ENCODE data around the gene SOX4. TPM values are rescaled to one million over a fixed set of nuclear protein-coding genes. Genes with fewer than 3 reads are reported as not detected.
"Not testable (repeated sequence)": the region's sequence is repeated elsewhere in the genome, so short reads cannot be mapped to it uniquely, and the experiment has no call there.

SOX4 gene
- 1 to 10 TPM; 4.1 to 6.5 (median 4.8) TPM for total RNA-seq

DNA sequence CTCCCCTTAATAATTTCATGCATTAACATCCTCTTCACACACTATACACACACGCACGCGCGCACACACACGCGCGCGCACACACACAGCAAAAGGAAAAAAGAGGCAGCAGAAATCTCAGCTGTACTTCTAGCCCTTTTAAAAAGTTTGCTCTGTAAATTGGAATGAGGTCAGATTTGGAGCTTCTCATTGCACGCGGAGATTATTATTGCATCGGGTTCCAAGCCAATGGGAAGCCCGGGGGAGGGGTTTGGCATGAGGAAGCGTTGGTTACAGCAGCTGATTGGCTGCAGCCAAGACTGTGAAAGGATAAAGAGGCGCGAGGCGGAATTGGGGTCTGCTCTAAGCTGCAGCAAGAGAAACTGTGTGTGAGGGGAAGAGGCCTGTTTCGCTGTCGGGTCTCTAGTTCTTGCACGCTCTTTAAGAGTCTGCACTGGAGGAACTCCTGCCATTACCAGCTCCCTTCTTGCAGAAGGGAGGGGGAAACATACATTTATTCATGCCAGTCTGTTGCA, at the start of gene SOX4:
SOX4 (plus strand) TSS at position 340 of the 515 bp plus-strand sequence. CDS start 784 bp downstream, outside the sequence.
- Histone ChIP-seq H3K27me3 (no peaks in the 10 kb centered on the region), H3K9me3 (no peaks in the 10 kb centered on the region), H3K36me3 (no peaks in the 10 kb centered on the region), H3K27ac (replicated peaks in 1 of 4) (peak within 1 kb of the TSS; percentile 91 to 95 (median 94)), H3K4me1 (peaks cover 12 to 22% (median 21%) of the 10 kb centered on the region in 4 donors), H3K4me3 (peak within 1 kb of the TSS; percentile 79 to 85 (median 79))
- peak; percentile 97 for DNase-seq (ENCODE audit: extremely low spot score)
- intact Hi-C loops (cut with DNase I), result loop anchor here (10.0 kb wide), 3 partner anchors 141 to 1141 kb away; no protein-coding TSS in a partner anchor
- peak; percentile 87 to 88 for TF ChIP-seq POLR2AphosphoS5 (IDR thresholded peaks at IDR 0.05)
- TF ChIP-seq CTCF (IDR thresholded peaks at IDR 0.05), result no peak
- WGBS, result under 1% methylated on average over 19 of the region's 19 CpGs

DNA sequence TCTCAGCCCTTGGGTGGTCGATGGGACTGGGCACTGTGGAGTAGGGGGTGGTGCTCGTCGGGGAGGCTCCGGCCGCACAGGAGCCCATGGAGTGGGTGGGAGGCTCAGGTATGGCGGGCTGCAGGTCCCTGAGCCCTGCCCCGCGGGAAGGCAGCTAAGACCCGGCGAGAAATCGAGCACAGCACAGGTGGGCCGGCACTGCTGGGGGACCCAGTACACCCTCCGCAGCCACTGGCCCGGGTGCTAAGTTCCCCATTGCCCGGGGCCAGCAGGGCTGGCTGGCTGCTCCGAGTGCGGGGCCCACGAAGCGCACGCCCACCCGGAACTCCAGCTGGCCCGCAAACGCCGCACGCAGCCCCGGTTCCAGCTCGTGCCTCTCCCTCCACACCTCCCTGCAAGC, 41.3 kb upstream of the SOX4 start:
- DNase-seq (ENCODE audit: extremely low spot score); H3K36me3 ChIP-seq; H3K27ac ChIP-seq (replicated peaks in 1 of 4); H3K4me3 ChIP-seq; H3K27me3 ChIP-seq; H3K4me1 ChIP-seq; intact Hi-C loops (cut with DNase I); H3K9me3 ChIP-seq: not testable (repeated sequence)
- WGBS, result 87% methylated on average over 3 of the region's 27 CpGs

DNA sequence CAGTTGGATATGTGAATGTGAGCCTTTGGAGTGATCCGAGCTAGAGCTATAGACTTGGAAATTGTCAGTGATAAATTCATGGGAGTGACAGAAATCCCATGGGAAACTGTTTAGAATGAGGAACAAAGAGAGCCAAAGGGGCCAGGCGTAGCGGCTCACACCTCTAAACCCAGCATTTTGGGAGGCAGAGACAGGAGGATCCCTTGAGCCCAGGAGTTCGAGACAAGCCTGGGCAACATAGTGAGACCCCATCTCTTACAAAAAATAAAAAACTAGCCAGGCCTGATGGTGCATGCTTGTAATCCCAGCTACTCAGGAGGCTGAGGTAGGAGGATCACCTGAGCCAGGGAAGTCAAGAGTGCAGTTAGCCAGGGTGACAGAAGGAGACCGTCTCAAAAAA, 39.3 kb upstream of the SOX4 start:
- no peaks in the 10 kb centered on the region for H3K27me3 ChIP-seq
- no peak for DNase-seq (ENCODE audit: extremely low spot score)
- TF ChIP-seq POLR2AphosphoS5 (IDR thresholded peaks at IDR 0.05) (no peak), EP300 (IDR thresholded peaks at IDR 0.05) (no peak), CTCF (IDR thresholded peaks at IDR 0.05) (no peak), POLR2A (IDR thresholded peaks at IDR 0.05; ENCODE audit: low read depth) (no peak)
- H3K4me1 ChIP-seq, result no peaks in the 10 kb centered on the region
- WGBS, result 94% methylated on average over 5 of the region's 5 CpGs
- intact Hi-C loops (cut with DNase I), result no loop called here
- H3K9me3 ChIP-seq, result peaks cover 0 to 3% (median 0%) of the 10 kb centered on the region in 4 donors
- no peak overlapping the region for H3K4me3 ChIP-seq
- no peaks in the 10 kb centered on the region for H3K36me3 ChIP-seq
- no peak overlapping the region for H3K27ac ChIP-seq (replicated peaks in 1 of 4)

DNA sequence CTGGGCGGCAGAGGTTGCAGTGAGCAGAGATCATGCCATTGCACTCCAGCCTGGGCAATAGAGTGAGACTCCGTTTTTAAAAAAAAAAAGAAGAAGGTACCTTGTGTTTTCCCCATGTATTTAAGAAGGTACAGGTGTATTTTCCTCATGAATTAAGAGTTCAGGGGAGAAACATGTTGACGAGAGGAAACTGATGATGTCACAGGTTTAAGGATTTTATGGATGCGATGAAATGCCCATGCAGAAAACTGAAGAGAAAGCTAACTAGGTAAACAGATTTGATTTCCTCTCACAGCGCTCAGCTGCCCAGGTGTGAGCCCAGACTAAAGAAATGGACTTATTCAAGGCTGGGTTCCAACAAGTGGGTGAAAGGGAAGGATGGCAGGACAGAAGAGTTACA, 38.4 kb upstream of the SOX4 start:
- Histone ChIP-seq H3K9me3 (no peaks in the 10 kb centered on the region), H3K36me3 (no peaks in the 10 kb centered on the region), H3K4me3 (no peak overlapping the region), H3K27me3 (no peaks in the 10 kb centered on the region), H3K27ac (replicated peaks in 1 of 4) (no peak overlapping the region), H3K4me1 (no peaks in the 10 kb centered on the region)
- WGBS, result 66% methylated on average over 5 of the region's 5 CpGs
- intact Hi-C loops (cut with DNase I), result no loop called here
- no peak for DNase-seq (ENCODE audit: extremely low spot score)
- TF ChIP-seq CTCF (IDR thresholded peaks at IDR 0.05) (no peak), POLR2A (IDR thresholded peaks at IDR 0.05; ENCODE audit: low read depth) (no peak), EP300 (IDR thresholded peaks at IDR 0.05) (no peak), POLR2AphosphoS5 (IDR thresholded peaks at IDR 0.05) (no peak)

DNA sequence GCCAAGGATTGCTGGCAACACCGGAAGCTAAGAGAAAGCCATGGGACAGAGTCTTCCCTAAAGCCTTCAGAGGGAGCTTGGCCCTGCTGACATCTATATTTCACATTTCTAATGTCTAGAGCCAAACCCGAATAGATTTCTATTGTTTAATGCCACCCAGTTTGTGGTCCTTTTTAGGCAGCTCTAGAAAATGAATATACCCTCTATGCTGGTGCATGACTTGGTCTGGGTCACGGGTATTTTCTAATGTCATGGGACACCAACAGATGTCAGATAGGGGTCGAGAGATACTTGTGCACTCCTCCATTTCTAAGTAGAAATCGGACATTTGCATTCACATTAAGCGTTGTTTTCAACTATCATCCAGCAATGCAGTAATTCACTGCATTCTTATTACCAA, 37.0 kb upstream of the SOX4 start:
- Histone ChIP-seq H3K27ac (replicated peaks in 1 of 4) (no peak overlapping the region), H3K9me3 (no peaks in the 10 kb centered on the region), H3K4me3 (no peak overlapping the region), H3K4me1 (no peaks in the 10 kb centered on the region), H3K27me3 (no peaks in the 10 kb centered on the region), H3K36me3 (no peaks in the 10 kb centered on the region)
- no peak for DNase-seq (ENCODE audit: extremely low spot score)
- no peak for TF ChIP-seq POLR2A (IDR thresholded peaks at IDR 0.05; ENCODE audit: low read depth)
- intact Hi-C loops (cut with DNase I), result no loop called here
- WGBS, result 87% methylated on average over 6 of the region's 6 CpGs
